Glutamatergic neuron (in vitro differentiated cells): ENCODE measurements around the gene LLGL2. TPM values are rescaled to one million over a fixed set of nuclear protein-coding genes. Genes with fewer than 3 reads are reported as not detected.

Experiments used
- DNase-seq: peaks from one replicate; pipeline ENCODE4 v3.0.0; 2022
- H3K27ac Mint-ChIP-seq: one replicate; pipeline ENCODE4 v1.8.0; 2020; ENCODE audit warnings: mild to moderate bottlenecking, mixed read lengths, inconsistent platforms; ENCODE audit not compliant: unreplicated experiment
- H3K27me3 Mint-ChIP-seq: one replicate; pipeline ENCODE4 v1.8.0; 2020; ENCODE audit warnings: mild to moderate bottlenecking, moderate library complexity, mixed read lengths, inconsistent platforms; ENCODE audit not compliant: unreplicated experiment
- H3K36me3 Mint-ChIP-seq: one replicate; pipeline ENCODE4 v1.8.0; 2020; ENCODE audit warnings: mild to moderate bottlenecking, mixed read lengths, inconsistent platforms; ENCODE audit not compliant: unreplicated experiment
- H3K4me1 Mint-ChIP-seq: one replicate; pipeline ENCODE4 v1.8.0; 2020; ENCODE audit warnings: mild to moderate bottlenecking, low read depth, mixed read lengths, inconsistent platforms; ENCODE audit not compliant: unreplicated experiment
- H3K4me3 Mint-ChIP-seq: one replicate; pipeline ENCODE4 v1.8.0; 2020; ENCODE audit warnings: mild to moderate bottlenecking, mixed read lengths, inconsistent platforms; ENCODE audit not compliant: unreplicated experiment
- H3K9me3 Mint-ChIP-seq: one replicate; pipeline ENCODE4 v1.8.0; 2020; ENCODE audit warnings: mild to moderate bottlenecking, moderate library complexity, mixed read lengths, inconsistent platforms; ENCODE audit not compliant: unreplicated experiment
- total RNA-seq: library from RNA; stranded (reverse); fragmentation: NEBNext Ultra II Directional; extraction: Animal tissue kit (Norgen Biotek cat#: 25700); gene quantifications from one replicate; pipeline ENCODE4 v1.2.1, GENCODE V29; 2021; ENCODE audit not compliant: unreplicated experiment
- TF ChIP-seq, protein P1 (sequence below): fragments of 200-600 bp; sonication (generic); IDR thresholded peaks from one replicate; pipeline ENCODE4 v1.5.0; 2021; ENCODE audit not compliant: partially characterized antibody, unreplicated experiment

The LLGL2 gene
- total RNA-seq, 1 donor from 2014 or later = 4.8 TPM

DNA sequence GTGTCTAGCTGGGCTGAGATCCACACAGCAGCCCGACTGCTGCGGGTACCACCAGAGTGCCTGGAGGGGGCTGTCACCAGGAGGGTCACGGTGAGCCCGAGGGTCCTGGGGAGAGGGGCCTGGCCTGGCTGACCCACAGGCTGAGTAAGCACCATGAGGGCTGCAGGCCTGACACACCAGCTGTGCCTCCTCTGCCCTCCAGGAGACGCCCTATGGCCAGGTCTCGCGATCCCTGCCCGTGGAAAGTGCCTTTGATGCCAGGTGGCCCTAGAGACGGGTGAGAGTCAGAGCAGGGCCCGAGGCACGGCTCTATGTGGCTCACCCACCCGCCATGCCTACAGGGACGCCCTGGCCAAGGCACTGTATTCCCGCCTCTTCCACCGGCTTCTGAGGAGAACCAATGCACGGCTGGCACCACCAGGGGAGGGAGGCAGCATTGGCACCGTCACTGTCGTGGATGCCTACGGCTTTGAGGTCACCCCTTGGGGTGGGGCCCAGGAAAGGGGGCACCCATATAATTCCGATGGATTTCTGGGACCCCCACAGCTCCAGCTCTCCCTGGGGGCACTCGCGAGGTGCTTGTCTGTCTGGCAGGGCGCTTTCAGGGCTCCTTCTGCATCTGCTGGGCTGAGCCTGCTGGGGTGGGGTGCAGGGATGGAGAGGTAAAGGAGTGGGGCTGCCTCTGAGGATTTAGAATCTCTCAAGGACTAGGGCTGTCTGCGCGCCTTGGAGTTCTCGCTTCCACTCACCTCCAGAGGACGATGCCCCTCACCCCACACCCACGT is 69.2 kb downstream of the LLGL2 start:
- H3K9me3 Mint-ChIP-seq = peaks cover 5% of the 10 kb centered on the region
- H3K4me3 Mint-ChIP-seq = no peak overlapping the region
- TF ChIP-seq, protein P1, sequence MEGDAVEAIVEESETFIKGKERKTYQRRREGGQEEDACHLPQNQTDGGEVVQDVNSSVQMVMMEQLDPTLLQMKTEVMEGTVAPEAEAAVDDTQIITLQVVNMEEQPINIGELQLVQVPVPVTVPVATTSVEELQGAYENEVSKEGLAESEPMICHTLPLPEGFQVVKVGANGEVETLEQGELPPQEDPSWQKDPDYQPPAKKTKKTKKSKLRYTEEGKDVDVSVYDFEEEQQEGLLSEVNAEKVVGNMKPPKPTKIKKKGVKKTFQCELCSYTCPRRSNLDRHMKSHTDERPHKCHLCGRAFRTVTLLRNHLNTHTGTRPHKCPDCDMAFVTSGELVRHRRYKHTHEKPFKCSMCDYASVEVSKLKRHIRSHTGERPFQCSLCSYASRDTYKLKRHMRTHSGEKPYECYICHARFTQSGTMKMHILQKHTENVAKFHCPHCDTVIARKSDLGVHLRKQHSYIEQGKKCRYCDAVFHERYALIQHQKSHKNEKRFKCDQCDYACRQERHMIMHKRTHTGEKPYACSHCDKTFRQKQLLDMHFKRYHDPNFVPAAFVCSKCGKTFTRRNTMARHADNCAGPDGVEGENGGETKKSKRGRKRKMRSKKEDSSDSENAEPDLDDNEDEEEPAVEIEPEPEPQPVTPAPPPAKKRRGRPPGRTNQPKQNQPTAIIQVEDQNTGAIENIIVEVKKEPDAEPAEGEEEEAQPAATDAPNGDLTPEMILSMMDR = no peak
- no peak for DNase-seq
- peaks cover 6% of the 10 kb centered on the region for H3K27me3 Mint-ChIP-seq
- no peaks in the 10 kb centered on the region for H3K4me1 Mint-ChIP-seq
- H3K36me3 Mint-ChIP-seq = no peaks in the 10 kb centered on the region
- no peak overlapping the region for H3K27ac Mint-ChIP-seq

DNA sequence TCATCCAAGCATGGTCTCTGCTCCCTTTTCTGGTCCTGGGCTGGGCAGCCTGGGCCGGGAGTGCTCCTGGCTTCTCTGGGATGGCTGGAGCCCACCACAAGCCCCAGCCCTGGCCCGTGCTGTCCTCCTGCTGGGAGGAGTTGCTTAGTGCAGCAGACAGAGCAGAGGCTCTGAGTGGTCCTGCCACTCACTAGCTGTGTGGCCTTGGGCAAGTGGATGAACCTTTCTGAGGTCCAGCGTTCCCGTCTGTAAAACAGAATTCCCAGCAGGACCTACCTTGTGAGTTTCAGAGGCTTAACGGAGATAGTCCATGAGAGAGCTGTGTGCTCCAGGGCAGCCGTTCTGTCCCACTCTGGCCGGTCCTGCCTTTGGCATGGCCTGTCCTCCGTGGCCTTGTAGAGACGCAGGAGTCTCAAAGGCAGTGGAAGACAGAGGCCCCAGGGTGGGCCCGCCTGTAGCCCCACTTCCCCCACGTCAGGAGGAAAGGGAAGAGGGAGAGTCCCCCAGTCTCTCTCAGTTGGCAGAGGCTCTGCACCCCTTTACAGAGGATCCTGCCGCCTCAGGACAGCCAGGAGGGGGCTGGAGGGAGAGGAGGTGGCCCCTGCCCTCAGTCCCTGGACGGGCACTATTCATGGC is 69.9 kb downstream of the LLGL2 start:
- no peaks in the 10 kb centered on the region for H3K4me1 Mint-ChIP-seq
- no peaks in the 10 kb centered on the region for H3K36me3 Mint-ChIP-seq
- DNase-seq = no peak
- H3K27me3 Mint-ChIP-seq = peaks cover 6% of the 10 kb centered on the region
- H3K9me3 Mint-ChIP-seq = peaks cover 5% of the 10 kb centered on the region
- H3K4me3 Mint-ChIP-seq = no peak overlapping the region
- no peak overlapping the region for H3K27ac Mint-ChIP-seq
- TF ChIP-seq, protein P1 = no peak

DNA sequence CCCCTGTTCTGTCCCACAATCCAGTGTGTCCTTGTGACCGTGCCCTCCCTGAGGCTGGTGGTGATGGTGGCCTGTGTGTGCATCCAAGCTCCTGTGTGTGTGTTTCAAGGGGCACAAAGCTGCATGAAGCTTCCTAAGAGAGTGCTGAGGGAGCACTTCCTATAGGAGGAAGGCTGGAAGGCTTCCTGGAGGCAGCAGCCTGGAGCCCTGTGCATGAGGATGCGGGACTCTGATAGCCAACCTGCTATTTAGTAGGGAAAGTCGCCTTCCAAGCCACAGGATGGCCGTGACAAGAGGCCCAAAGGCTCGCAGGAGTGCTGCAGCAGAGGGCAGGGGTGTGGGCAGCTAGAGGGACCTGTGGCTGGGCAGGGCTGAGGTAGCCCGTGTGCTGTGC is 70.4 kb downstream of the LLGL2 start:
- Mint-ChIP-seq H3K27me3 (peaks cover 4% of the 10 kb centered on the region), H3K27ac (no peak overlapping the region), H3K36me3 (no peaks in the 10 kb centered on the region), H3K4me3 (no peak overlapping the region), H3K4me1 (no peaks in the 10 kb centered on the region), H3K9me3 (peaks cover 5% of the 10 kb centered on the region)
- DNase-seq = no peak
- TF ChIP-seq, protein P1 = no peak

DNA sequence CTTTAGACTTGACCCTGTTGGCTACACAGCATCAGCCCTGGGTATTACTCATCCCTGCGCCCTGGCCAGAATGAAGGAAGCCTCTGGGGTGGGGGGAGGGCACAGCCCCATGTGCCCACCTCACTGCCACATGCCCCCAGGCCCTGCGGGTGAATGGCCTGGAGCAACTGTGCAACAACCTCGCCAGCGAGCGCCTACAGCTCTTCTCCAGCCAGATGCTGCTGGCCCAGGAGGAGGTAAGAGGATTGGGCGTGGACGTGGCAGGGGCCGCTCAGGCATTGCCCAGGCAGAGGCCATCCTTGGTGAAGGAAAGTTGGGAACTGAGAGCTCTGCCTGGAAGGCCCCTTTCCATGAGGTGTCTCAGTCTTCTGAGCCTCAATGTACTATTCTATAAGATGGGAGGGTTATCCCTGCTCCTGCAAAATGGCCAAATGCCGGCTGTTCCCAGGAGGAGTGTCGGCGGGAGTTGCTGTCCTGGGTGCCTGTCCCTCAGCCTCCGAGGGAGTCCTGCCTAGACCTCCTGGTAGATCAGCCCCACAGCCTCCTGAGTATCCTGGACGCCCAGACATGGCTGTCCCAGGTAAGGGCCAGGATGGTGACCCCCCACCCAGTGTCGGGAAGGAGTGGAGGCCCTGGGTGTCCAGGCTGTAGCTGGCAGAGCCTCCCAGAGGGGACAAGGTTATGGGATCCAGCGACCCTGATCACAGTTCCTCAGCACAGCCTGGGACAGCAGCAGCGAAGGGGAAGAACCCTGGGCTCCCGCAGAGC is 71.0 kb downstream of the LLGL2 start:
- TF ChIP-seq, protein P1 = no peak
- no peaks in the 10 kb centered on the region for H3K4me1 Mint-ChIP-seq
- H3K9me3 Mint-ChIP-seq = peaks cover 6% of the 10 kb centered on the region
- H3K27ac Mint-ChIP-seq = no peak overlapping the region
- H3K27me3 Mint-ChIP-seq = peaks cover 2% of the 10 kb centered on the region
- no peak overlapping the region for H3K4me3 Mint-ChIP-seq
- no peak for DNase-seq
- H3K36me3 Mint-ChIP-seq = no peaks in the 10 kb centered on the region
